Kidney glomerular epithelial cell (primary cell): ENCODE measurements around the gene GHRH.
A peak's percentile ranks its signal among the peaks of the same experiment; 100 is the strongest.

Source experiments
- DNase-seq: peaks from one replicate; lab custom pipeline; 2025; lab: John Stamatoyannopoulos, UW

GHRH gene

GRCh38 chr20:37261714-37262113 lies at the start of gene GHRH:
GHRH (minus strand) TSS chr20:37261814; CDS start chr20:37256889, 4,925 bp downstream.
- no peak for DNase-seq

GRCh38 chr20:37310951-37311350 lies 49.3 kb upstream of the GHRH start:
- DNase-seq: no peak

GRCh38 chr20:37309936-37310590 lies 48.4 kb upstream of the GHRH start:
- DNase-seq: no peak

GRCh38 chr20:37309290-37309689 lies 47.7 kb upstream of the GHRH start:
- DNase-seq: no peak

GRCh38 chr20:37308086-37309050 lies 46.8 kb upstream of the GHRH start:
- DNase-seq: no peak

- no peak for DNase-seq
Measured at GRCh38 chr20:37305839-37306238, 44.2 kb upstream of the GHRH start.

GRCh38 chr20:37305079-37305478 lies 43.5 kb upstream of the GHRH start:
- no peak for DNase-seq

- DNase-seq: no peak
Measured at GRCh38 chr20:37303637-37304036, 42.0 kb upstream of the GHRH start.

- DNase-seq: no peak
Measured at GRCh38 chr20:37302981-37303380, 41.4 kb upstream of the GHRH start.

- no peak for DNase-seq
Measured at GRCh38 chr20:37301558-37301957, 39.9 kb upstream of the GHRH start.

- DNase-seq: no peak
Measured at GRCh38 chr20:37301120-37301519, 39.5 kb upstream of the GHRH start.

- no peak for DNase-seq
Measured at GRCh38 chr20:37299718-37300528, 38.3 kb upstream of the GHRH start.

GRCh38 chr20:37298190-37298939 lies 36.8 kb upstream of the GHRH start:
- DNase-seq: no peak

- no peak for DNase-seq
Measured at GRCh38 chr20:37297066-37297736, 35.6 kb upstream of the GHRH start.

GRCh38 chr20:37296371-37296770 lies 34.8 kb upstream of the GHRH start:
- DNase-seq: no peak

- DNase-seq: no peak
Measured at GRCh38 chr20:37295595-37295994, 34.0 kb upstream of the GHRH start.

GRCh38 chr20:37295001-37295400 lies 33.4 kb upstream of the GHRH start:
- DNase-seq: peak; percentile 98

- DNase-seq: no peak
Measured at GRCh38 chr20:37294262-37294981, 32.8 kb upstream of the GHRH start.

GRCh38 chr20:37293301-37293943 lies 31.8 kb upstream of the GHRH start:
- no peak for DNase-seq

GRCh38 chr20:37291724-37292126 lies 30.1 kb upstream of the GHRH start:
- no peak for DNase-seq
